HT1080 (cell line): Measurements from ENCODE around the gene THUMPD2. TPM values are rescaled to one million over a fixed set of nuclear protein-coding genes. Genes with fewer than 3 reads are reported as not detected.

Experiments used
- DNase-seq: peaks from one replicate; pipeline ENCODE4 v3.0.0-alpha.2; 2015; ENCODE audit warnings: low read depth
- total RNA-seq: library from RNA; depleted of rRNA; stranded (reverse); fragments of >200 nt; shearing (Covaris generic); gene quantifications from 2 replicates; pipeline ENCODE4 v1.2.3, GENCODE V29; 2014

The THUMPD2 gene
- total RNA-seq, 1 experiment from 2014 or later = 7.8 TPM

DNA sequence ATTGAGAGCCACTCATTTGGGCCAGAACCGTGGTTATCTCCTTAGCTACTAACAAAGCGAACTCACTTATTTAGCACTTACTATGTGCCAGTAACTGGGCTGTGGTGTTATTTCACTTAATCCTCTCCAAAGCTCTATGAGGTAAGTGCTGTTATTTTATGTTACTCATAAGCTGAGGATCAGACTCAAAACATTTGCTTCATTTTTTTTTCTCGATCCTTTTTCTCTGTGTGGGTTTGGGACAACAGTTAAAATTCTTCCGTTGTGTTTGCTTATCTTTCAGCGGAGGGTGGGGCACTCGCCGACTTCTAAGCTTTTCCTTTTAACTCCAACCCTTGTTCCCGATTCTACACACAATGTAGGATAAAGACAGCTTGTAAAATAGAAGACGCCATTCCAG is 60.6 kb downstream of the THUMPD2 start:
- no peak for DNase-seq

DNA sequence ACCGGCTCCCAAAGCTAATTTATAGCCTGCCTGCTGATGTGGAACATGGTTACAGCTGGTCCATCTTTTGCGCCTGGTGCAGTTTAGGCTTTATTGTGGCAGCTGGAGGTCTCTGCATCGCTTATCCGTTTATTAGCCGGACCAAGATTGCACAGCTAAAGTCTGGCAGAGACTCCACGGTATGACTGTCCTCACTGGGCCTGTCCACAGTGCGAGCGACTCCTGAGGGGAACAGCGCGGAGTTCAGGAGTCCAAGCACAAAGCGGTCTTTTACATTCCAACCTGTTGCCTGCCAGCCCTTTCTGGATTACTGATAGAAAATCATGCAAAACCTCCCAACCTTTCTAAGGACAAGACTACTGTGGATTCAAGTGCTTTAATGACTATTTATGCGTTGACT is 62.0 kb downstream of the THUMPD2 start:
- DNase-seq = no peak

DNA sequence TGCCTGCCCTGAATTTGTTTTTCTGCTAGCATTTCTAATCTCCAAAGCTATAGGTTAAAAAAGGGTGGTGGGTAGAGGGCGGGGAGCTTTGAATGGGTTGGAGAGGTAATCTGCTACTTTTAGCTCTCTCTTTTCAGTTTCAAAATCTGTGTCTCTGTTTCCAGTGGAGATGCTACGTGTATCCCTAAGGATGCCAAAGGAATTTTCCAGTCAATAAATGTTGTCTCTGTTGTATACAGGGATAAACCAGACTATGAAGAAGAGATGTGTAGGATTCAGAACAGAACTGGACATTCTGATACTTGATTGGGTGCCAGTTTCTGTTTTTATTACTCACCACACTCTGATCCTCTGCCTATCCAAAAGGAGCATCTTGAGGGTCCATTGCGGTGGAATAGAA is 63.2 kb downstream of the THUMPD2 start:
- no peak for DNase-seq

DNA sequence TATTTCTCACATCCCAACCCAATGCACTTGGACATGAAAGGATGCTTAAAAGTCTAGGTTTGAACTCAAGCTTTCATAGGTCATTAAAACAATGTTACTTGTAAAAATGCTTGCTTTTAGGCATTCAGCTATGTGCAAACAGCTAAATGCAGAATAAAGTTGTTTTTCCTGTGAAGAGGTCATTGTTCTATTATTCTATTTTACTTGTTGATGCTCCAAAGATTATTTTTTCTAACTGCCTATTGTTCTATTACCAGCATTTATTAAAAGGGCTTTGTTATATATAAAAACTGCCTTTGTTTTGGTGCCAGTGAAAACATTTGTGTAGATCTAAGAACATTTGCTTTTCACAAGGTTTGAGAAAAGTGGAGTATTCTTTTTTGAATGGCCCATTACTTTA is 64.0 kb downstream of the THUMPD2 start:
- DNase-seq = no peak

DNA sequence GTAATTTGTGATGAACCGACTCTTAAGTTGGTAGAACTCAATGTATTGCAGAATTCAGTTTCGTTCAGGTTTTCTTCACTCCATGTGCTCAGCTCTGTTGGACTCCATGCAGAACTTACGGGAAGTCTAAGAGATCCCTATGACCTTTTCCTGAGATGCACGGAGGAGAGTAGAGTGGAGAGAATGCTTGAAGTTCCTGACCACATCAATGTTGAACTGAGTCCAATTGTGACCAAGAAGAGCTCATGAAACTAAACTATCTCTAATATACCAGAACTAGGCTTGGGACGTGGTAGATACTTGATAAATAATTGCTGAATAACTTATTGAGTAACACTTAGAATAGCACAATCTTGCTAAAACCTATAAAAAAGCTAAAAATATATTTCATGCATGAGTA is 66.1 kb downstream of the THUMPD2 start:
- no peak for DNase-seq

DNA sequence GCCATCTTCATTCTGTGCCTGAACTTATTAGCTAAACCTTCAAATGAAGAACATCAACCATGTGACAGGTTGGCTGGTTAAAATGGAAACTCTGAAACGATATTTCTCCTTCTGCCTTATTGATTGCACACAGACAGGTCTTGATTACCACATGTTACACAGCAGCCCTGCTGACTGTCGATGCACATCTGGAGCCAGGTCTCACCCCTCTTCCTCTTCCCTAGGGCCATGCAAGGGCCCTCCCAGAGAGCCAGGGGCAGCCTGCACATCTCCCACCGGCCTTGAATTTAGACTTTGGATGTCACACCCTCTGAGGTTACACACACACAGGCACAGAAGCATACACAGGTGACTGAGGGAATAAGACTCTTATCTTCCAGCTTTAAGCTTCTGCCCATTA is 68.3 kb downstream of the THUMPD2 start:
- DNase-seq = no peak

DNA sequence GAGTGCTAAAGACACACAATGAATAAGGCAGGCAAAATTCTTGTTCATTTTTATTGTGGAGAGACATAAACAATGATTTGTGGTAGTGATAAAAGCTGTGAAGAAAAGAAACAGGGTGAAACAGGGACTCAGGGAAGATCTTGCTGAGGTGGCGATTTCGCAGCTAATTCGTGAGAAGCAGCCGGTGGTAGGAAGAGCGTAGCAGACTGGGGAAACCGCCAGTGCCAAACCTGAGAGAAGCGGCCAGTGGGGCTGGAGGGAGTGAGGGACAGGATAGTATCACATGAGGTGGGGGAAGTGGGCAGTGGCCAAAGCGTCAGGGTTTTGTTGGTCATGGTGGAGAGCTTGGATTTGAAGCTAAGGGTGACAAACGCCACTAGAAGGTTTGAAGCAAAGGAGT is 71.1 kb downstream of the THUMPD2 start:
- no peak for DNase-seq

DNA sequence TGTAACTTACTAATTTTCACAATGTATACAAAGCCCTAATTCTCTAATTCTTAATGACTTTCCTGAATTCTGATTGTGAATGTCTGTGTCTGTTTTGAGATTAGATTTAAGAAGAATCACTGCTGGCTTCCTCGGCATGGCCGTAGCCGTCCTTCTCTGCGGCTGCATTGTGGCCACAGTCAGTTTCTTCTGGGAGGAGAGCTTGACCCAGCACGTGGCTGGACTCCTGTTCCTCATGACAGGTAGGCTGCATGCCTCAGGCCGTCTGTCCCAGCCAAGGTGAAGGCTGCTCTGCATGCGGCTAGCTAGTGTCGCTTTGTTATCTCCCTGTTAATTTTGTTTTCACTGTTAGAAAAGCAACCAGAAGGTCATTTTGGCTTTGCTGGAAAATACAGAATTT is 72.1 kb downstream of the THUMPD2 start:
- DNase-seq = no peak

DNA sequence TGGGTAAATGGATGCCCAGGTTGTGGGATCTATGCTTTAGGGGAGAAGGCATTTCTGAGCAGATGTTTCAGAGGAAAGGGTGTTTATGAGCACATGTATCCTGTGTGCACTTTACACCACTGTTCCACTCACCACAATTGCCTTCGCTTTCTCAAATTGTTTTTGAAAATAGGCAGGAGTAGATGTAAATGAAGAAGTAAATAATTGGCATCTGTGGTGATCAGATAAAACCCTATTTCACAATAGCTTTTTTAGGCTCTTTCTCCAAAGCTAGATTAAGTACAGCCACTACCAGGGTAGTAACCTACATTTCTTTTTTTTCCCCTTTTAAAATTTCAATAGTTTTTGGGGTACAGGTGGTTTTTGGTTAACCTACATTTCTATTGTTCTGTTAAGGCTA is 72.7 kb downstream of the THUMPD2 start:
- DNase-seq = no peak

DNA sequence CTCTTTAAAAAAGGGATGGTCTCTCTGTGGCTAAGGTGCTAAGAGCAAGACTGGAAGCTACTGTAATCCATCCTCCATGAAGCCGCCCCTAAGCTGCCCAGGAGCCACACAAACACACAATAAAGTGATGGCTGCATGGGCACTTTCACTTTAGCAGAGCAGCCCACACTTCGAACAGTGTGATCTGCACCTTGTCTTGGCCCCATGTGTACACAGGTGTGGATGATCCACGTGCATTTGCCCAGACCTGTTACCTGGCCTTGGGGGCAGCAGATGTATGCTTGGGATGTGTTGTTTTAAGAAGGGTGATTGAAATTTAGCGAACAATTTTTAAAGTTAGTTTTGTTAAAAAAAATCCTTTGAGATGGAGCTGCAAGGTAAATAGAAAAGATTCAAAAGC is 73.4 kb downstream of the THUMPD2 start:
- no peak for DNase-seq

DNA sequence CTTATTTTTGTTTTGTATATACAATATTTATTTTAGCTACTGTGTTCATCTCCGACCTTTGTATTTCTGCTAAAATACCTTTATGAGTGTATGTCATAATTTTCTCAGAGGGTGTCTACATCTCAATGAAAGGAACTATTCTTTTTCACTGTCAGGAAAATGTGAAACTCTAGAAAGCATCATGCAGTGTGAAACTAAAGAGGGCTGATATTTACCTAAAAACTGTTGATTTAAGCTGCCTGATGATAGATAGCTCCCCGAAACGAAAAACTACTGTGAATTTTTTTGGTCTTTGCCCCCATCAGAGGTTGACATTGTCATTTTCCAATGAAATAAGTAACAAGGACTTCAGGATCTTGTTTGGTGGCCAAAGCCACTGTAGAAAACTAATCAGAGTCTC is 74.5 kb downstream of the THUMPD2 start:
- DNase-seq = no peak

DNA sequence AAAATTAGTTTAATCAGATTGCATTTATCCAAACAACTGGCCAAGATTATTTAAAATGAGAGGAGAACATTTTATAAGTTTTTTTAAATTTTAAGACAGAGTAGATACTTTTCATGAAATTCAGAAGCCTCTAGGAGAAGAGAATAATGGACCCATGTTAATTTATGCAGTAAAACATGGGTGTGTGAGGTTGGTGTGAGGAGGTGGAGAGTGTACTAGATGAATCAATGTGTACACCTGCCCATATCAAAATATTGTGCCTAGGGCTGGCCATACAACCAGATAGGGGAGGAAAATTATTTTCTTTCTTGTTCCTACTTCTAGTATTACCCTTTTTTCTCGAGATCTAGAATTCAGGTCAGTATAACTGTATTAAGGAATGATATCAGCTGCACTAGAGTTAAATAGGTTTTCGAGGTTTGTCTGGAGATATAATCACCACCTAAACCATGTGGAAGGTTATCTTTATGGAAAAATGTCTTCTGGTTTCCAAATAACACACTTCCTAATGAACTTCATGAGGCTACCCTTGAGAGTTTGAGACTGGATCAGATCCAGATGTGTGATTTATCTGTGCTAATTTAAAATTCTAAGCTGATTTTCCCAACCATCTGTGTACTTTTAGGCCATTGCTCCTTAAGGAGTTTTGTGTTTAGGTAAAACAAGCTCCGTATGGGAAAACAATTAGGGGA is 75.7 kb downstream of the THUMPD2 start:
- DNase-seq = no peak

DNA sequence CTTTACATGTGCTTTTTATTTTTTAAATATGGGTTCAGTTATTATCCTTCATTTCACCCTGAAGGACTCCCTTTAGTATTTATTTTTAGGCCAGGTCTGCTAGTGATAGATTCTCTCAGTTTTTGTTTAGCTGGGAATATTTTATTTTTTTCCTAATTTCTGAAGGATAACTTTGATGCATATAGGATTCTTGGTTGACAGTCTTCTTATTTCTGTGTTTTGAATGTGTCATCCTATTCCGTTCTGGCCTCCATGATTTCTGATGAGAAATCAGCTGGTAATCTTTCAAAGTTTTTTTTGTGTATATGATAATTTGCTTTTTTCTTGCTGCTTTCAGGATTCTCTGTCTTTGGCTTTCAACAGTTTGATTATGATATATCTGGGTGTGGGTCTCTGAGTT is 77.9 kb downstream of the THUMPD2 start:
- DNase-seq = no peak

DNA sequence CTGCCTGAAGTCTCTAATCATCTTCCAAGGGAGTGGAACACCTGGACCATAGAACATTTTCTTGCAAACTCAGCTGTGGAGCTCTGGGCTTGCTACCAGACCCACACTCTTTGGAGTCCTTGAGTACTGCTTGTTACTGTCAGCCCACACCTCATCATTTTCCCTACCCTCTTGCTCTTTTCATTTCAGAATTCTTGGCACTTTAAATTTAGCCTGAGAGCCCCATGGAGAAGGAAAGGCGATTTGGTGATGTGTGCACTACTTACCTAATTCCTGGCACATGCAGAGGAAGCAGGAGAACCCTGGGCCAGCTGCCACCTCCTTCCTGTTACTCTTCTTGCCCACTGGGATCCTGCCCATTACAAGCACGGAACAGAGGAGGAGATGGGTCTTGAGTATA is 81.6 kb downstream of the THUMPD2 start:
- DNase-seq = no peak

DNA sequence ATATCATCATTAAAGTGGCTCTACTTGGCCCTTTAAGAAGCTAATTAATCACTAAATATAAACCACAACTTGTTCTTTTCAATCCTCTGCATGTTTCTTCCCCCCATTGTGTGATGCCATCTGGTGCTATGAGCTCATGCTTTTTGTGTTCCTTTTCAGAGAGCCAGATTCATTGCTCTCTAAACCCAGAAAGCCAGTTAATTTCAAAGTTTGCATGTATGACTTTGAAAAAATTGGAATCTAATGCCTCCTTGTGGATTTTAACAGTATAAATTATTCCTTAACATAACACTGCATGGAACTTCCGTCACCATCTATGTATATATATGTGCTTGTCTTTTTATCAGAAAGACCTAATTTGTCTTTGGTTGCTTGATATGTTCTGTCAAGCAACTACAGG is 82.2 kb downstream of the THUMPD2 start:
- DNase-seq = peak; percentile 43

DNA sequence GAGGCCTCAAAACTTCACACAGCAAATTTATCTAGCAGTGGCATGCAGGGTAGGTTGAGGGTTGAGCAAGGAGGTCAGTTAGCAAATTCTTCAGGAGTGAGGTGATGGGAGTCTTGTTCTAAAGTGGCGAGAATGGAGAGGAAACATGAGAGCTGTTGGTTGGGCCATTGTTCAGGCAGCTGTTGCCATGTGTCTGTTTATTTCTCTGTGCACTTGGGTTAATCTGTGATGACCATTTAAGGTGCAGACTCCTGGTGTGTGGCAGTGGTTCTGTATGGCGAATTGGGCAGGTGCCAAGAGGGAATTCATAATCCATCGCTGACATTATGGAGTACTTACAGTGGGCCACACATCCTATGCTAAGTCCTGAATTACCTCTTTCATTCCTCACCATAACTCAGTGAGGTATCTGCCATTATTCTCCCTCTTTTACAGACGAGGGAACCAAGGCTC is 82.9 kb downstream of the THUMPD2 start:
- DNase-seq = peak; percentile 61

DNA sequence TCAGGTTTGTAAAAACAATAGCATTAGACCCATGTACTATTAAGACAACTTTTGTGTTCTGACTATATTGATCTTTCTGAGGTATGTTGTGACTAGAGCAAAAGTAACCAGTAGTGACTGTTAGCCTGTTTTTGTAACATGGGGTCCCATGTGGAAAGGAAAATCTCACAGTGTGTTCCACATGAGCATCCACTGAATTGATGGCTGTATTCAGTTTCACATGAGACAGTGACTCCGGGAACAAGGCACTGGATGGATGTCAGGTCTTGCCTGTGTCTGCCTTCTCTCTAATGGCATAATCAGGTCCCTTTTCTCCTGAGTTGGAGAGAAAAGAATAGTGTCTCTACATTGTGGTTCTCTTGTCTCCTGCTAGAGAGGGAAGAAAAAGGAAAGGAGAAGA is 85.8 kb downstream of the THUMPD2 start:
- DNase-seq = no peak

DNA sequence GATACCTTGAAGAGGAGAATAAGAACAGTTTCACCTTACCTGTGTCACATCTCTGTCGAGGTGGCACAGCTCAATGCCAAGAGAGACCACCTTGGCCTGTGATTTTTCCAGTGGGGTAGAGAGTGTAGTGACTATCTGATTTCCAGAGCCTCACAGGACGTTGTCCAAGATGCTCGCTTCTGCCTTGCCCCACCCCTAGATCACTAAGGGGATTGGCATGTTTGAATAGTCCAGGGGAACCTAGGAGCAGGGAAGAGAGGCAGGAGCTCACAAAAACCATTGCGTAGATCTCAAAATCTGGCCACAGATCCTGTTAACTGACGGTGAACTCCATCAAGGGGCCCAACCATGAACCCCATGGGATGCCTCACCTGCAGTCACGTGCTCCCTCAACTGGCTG is 89.2 kb downstream of the THUMPD2 start:
- peak; percentile 13 for DNase-seq

DNA sequence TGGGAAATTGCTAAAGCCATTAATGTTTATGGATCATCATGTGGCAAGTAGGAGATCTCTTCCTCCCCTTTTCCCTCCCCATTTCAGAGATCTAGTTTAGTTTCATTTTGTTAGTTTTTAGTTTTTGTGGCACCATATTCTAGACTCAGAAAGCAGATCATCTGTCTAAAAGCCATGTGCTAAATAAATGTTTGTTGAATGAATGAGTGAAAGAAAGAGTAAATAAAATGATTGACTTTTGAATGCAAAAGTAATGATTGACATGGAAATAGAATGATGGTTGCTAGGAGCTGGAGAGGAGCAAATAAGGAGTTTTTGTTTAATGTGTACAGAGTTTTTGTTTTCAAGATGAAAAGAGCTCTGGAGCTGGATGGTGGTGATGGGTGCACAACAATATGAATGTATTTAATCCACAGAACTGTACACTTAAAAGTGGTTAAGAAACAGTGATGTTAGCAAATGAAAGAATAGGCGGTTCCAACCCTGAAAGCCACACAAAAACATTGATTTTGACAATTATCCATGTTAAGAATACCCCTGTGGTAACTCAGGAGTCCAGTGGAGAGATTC is 89.7 kb downstream of the THUMPD2 start:
- no peak for DNase-seq

DNA sequence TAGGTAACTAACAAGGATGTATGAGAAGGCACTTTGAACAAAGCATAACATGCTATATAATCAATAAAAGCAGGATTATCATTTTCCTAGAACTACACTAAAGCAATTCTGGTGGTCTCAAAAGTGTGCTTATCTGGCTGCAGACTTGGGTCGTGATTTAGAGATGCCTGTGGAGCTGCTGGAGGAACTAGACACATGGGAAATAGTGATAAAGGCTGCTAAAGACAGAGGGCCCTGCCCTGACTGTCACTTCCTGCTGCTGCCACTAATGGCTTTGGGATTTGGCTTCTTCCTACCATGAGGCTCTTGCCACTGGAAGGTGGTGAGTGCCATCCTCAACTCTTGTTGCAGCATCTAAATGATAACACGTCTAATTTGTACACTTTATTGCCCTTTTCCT is 90.9 kb downstream of the THUMPD2 start:
- no peak for DNase-seq

DNA sequence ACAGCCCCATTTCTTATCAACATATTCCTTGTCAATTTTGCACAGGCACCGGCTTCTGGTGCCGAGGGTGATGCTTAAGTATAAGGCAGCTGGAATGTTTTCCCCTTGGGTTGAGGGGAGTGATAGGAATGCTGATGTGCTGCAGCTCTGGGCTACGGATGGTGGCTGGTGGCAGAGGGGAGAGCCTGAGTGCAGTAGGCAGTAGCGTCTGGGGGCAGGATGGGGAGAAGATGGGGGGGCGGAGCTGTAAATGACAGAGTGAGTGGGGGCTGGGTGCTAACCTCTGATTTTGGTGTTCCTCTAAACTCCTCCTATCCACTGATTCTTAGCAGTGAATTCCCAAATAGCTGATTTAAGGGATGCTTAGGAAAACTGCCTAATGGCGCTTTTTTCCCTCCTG is 92.6 kb downstream of the THUMPD2 start:
- DNase-seq = no peak
